ENCODE results near the gene RIN3.
"Not testable (repeated sequence)": the region's sequence is repeated elsewhere in the genome, so short reads cannot be mapped to it uniquely, and the experiment has no call there.

The RIN3 gene

GRCh38 chr14:92531106-92531873 is 17.7 kb downstream of the RIN3 start:
- peaks cover 7% of the 10 kb centered on the region for H3K4me1 Mint-ChIP-seq
- no peak overlapping the region for H3K4me3 Mint-ChIP-seq
- no peak overlapping the region for H3K27ac Mint-ChIP-seq
- H3K9me3 Mint-ChIP-seq, result no peaks in the 10 kb centered on the region
- DNase-seq, result no peak
- H3K36me3 Mint-ChIP-seq (ENCODE audit: low read depth), result no peaks in the 10 kb centered on the region
- TF ChIP-seq CTCF (IDR thresholded peaks at IDR 0.05), result no peak
- H3K27me3 Mint-ChIP-seq (ENCODE audit: low read depth, poor library complexity), result peaks cover 2% of the 10 kb centered on the region

GRCh38 chr14:92532490-92533163 is 19.0 kb downstream of the RIN3 start:
- no peak for TF ChIP-seq CTCF (IDR thresholded peaks at IDR 0.05)
- H3K27me3 Mint-ChIP-seq (ENCODE audit: low read depth, poor library complexity), result peaks cover 2% of the 10 kb centered on the region
- no peaks in the 10 kb centered on the region for H3K9me3 Mint-ChIP-seq
- H3K27ac Mint-ChIP-seq, result no peak overlapping the region
- H3K4me3 Mint-ChIP-seq, result no peak overlapping the region
- H3K4me1 Mint-ChIP-seq, result peaks cover 7% of the 10 kb centered on the region
- H3K36me3 Mint-ChIP-seq (ENCODE audit: low read depth), result no peaks in the 10 kb centered on the region
- DNase-seq, result no peak

- DNase-seq, result no peak
- no peaks in the 10 kb centered on the region for H3K9me3 Mint-ChIP-seq
- no peaks in the 10 kb centered on the region for H3K36me3 Mint-ChIP-seq (ENCODE audit: low read depth)
- H3K4me1 Mint-ChIP-seq, result peaks cover 7% of the 10 kb centered on the region
- H3K27ac Mint-ChIP-seq, result peak overlapping the region; percentile 13
- no peak for TF ChIP-seq CTCF (IDR thresholded peaks at IDR 0.05)
- H3K27me3 Mint-ChIP-seq (ENCODE audit: low read depth, poor library complexity), result peaks cover 2% of the 10 kb centered on the region
- H3K4me3 Mint-ChIP-seq, result no peak overlapping the region
Measured at GRCh38 chr14:92534932-92535643, 21.5 kb downstream of the RIN3 start.

GRCh38 chr14:92536231-92536630 is 22.6 kb downstream of the RIN3 start:
- H3K4me1 Mint-ChIP-seq; H3K36me3 Mint-ChIP-seq (ENCODE audit: low read depth); H3K4me3 Mint-ChIP-seq; DNase-seq; H3K9me3 Mint-ChIP-seq; H3K27me3 Mint-ChIP-seq (ENCODE audit: low read depth, poor library complexity): not testable (repeated sequence)
- peak overlapping the region; percentile 90 for H3K27ac Mint-ChIP-seq

- Mint-ChIP-seq H3K9me3 (no peaks in the 10 kb centered on the region), H3K4me1 (peaks cover 7% of the 10 kb centered on the region), H3K27me3 (ENCODE audit: low read depth, poor library complexity) (peaks cover 4% of the 10 kb centered on the region), H3K4me3 (no peak overlapping the region), H3K36me3 (ENCODE audit: low read depth) (no peaks in the 10 kb centered on the region), H3K27ac (no peak overlapping the region)
- TF ChIP-seq CTCF (IDR thresholded peaks at IDR 0.05), result no peak
- DNase-seq, result no peak
Measured at GRCh38 chr14:92538412-92538985, 24.9 kb downstream of the RIN3 start.

- Mint-ChIP-seq H3K36me3 (ENCODE audit: low read depth) (no peaks in the 10 kb centered on the region), H3K27me3 (ENCODE audit: low read depth, poor library complexity) (peaks cover 4% of the 10 kb centered on the region), H3K9me3 (no peaks in the 10 kb centered on the region), H3K27ac (peak overlapping the region; percentile 81), H3K4me3 (no peak overlapping the region), H3K4me1 (peaks cover 7% of the 10 kb centered on the region)
- DNase-seq, result no peak
- TF ChIP-seq CTCF (IDR thresholded peaks at IDR 0.05), result no peak
Measured at GRCh38 chr14:92539419-92539818, 25.8 kb downstream of the RIN3 start.
